SK-N-SH treated with all-trans-retinoic acid at 6 μM for 48 hours (cell line): ENCODE results near the gene NSD1.

ENCODE experiments used
- CSDC2 ChIP-seq: fragments of 250-450 bp; sonication (Bioruptor Pico); IDR thresholded peaks from 2 replicates; pipeline ENCODE4 v1.5.0; 2020; ENCODE audit warnings: mild to moderate bottlenecking, moderate library complexity
- CSRNP3 ChIP-seq: fragments of 250-450 bp; sonication (Bioruptor Pico); IDR thresholded peaks from 2 replicates; pipeline ENCODE4 v1.5.1; 2021; ENCODE audit warnings: mild to moderate bottlenecking, moderate library complexity
- ISL1 ChIP-seq: fragments of 250-450 bp; sonication (Bioruptor Pico); IDR thresholded peaks from 2 replicates; pipeline ENCODE4 v2.1.2; 2022; ENCODE audit warnings: mild to moderate bottlenecking, moderate library complexity
- OSR1 ChIP-seq: fragments of 250-450 bp; sonication (Bioruptor Pico); IDR thresholded peaks from 2 replicates; pipeline ENCODE4 v1.8.0; 2022; ENCODE audit warnings: moderate library complexity, mild to moderate bottlenecking, inconsistent platforms
- PATZ1 ChIP-seq: fragments of 250-450 bp; sonication (Bioruptor Pico); IDR thresholded peaks from 2 replicates; pipeline ENCODE4 v1.8.0; 2020; ENCODE audit warnings: mild to moderate bottlenecking, moderate library complexity, borderline replicate concordance
- POU6F1 ChIP-seq: fragments of 250-450 bp; sonication (Bioruptor Pico); IDR thresholded peaks from 2 replicates; pipeline ENCODE4 v1.8.0; 2021; ENCODE audit warnings: low read depth, mild to moderate bottlenecking, moderate library complexity, borderline replicate concordance
- SNAI2 ChIP-seq: fragments of 250-450 bp; sonication (Bioruptor Pico); IDR thresholded peaks from 2 replicates; pipeline ENCODE4 v1.5.0; 2020; ENCODE audit warnings: mild to moderate bottlenecking, moderate library complexity
- TOX ChIP-seq: fragments of 250-450 bp; sonication (Bioruptor Pico); IDR thresholded peaks from 2 replicates; pipeline ENCODE4 v1.8.0; 2021; ENCODE audit warnings: mild to moderate bottlenecking, moderate library complexity, borderline replicate concordance
- TSHZ2 ChIP-seq: fragments of 250-450 bp; sonication (Bioruptor Pico); IDR thresholded peaks from 2 replicates; pipeline ENCODE4 v1.5.0; 2020; ENCODE audit warnings: mild to moderate bottlenecking, moderate library complexity
- ZC3H10 ChIP-seq: fragments of 250-450 bp; sonication (Bioruptor Pico); IDR thresholded peaks from 2 replicates; pipeline ENCODE4 v1.5.1; 2021; ENCODE audit warnings: mild to moderate bottlenecking, moderate library complexity
- ZFP3 ChIP-seq: fragments of 250-450 bp; sonication (Bioruptor Pico); IDR thresholded peaks from 2 replicates; pipeline ENCODE4 v1.5.0; 2020; ENCODE audit warnings: mild to moderate bottlenecking, moderate library complexity
- ZFP30 ChIP-seq: fragments of 450-650 bp; formaldehyde crosslinking; IDR thresholded peaks from 2 replicates; pipeline ENCODE4 v1.5.0; 2022; ENCODE audit warnings: mild to moderate bottlenecking, moderate library complexity
- ZNF565 ChIP-seq: fragments of 450-650 bp; formaldehyde crosslinking; conservative IDR thresholded peaks from 2 replicates; pipeline ENCODE4 v1.5.0; 2020; ENCODE audit warnings: low read depth, mild to moderate bottlenecking, moderate library complexity
- TF ChIP-seq, protein P1 (sequence below): fragments of 250-450 bp; sonication (Bioruptor Pico); IDR thresholded peaks from 2 replicates; pipeline ENCODE4 v1.5.1; 2020; ENCODE audit warnings: low read depth, mild to moderate bottlenecking, moderate library complexity

- TF ChIP-seq ZFP30 (CRISPR knock-in tag) (no peak), ZNF565 (CRISPR knock-in tag) (no peak), ZFP3 (CRISPR knock-in tag) (no peak), PATZ1 (CRISPR knock-in tag) (no peak), ZC3H10 (no peak), OSR1 (CRISPR knock-in tag) (no peak), TSHZ2 (CRISPR knock-in tag) (no peak), CSDC2 (CRISPR knock-in tag) (no peak), CSRNP3 (CRISPR knock-in tag) (no peak), TOX (CRISPR knock-in tag) (no peak), ISL1 (CRISPR knock-in tag) (no peak), POU6F1 (no peak), SNAI2 (CRISPR knock-in tag) (no peak)
- TF ChIP-seq, protein P1, sequence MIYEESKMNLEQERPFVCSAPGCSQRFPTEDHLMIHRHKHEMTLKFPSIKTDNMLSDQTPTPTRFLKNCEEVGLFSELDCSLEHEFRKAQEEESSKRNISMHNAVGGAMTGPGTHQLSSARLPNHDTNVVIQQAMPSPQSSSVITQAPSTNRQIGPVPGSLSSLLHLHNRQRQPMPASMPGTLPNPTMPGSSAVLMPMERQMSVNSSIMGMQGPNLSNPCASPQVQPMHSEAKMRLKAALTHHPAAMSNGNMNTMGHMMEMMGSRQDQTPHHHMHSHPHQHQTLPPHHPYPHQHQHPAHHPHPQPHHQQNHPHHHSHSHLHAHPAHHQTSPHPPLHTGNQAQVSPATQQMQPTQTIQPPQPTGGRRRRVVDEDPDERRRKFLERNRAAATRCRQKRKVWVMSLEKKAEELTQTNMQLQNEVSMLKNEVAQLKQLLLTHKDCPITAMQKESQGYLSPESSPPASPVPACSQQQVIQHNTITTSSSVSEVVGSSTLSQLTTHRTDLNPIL (CRISPR knock-in tag) = no peak
These were observed 203.3 kb downstream of the NSD1 start for GRCh38 chr5:177336603-177337494.
